Inflammatory macrophage treated with lipopolysaccharide for 1 hour (primary cell): ENCODE results near the gene UPF1.
"Not testable (repeated sequence)": the region's sequence is repeated elsewhere in the genome, so short reads cannot be mapped to it uniquely, and the experiment has no call there.

ENCODE experiments used
- DNase-seq, 2 donors: peaks; one replicate each; pipeline ENCODE4 v3.0.0-alpha.2; 2020 to 2022

UPF1 gene

DNA sequence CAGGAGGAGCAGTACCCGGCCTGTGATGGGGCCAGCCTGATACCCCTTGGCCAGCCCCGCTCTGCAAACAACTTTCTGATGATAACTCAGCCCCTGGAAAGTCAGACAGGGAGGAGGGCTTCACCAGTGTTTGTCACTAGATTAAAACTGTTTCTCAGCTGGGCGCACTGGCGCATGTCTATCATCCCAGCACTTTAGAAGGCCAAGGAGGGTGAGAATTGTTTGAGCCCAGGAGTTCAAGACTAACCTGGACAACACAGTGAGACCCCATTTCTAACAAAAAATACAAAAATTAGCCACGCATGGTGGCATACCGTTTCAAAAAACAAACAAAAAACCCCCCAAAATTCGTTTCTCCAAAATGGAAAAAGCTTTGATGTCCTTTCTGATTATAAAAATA is 69.7 kb downstream of the UPF1 start:
- DNase-seq: no peak

DNA sequence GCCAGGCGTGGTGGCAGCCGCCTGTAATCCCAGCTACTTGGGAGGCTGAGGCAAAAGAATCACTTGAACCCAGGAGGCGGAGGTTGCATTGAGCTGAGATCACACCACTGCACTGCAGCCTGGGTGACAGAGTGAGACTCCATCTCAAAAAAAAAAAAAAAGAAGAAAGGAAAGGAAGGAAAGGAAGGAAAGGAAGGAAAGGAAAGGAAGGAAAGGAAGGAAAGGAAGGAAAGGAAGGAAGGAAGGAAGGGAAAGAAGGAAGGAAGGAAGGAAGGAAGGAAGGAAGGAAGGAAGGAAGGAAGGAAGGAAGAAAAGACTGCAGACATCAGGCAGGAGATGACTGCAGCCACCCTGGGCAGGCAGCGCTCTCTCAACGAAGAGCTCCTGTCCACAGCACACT is 70.8 kb downstream of the UPF1 start:
- DNase-seq: not testable (repeated sequence)

DNA sequence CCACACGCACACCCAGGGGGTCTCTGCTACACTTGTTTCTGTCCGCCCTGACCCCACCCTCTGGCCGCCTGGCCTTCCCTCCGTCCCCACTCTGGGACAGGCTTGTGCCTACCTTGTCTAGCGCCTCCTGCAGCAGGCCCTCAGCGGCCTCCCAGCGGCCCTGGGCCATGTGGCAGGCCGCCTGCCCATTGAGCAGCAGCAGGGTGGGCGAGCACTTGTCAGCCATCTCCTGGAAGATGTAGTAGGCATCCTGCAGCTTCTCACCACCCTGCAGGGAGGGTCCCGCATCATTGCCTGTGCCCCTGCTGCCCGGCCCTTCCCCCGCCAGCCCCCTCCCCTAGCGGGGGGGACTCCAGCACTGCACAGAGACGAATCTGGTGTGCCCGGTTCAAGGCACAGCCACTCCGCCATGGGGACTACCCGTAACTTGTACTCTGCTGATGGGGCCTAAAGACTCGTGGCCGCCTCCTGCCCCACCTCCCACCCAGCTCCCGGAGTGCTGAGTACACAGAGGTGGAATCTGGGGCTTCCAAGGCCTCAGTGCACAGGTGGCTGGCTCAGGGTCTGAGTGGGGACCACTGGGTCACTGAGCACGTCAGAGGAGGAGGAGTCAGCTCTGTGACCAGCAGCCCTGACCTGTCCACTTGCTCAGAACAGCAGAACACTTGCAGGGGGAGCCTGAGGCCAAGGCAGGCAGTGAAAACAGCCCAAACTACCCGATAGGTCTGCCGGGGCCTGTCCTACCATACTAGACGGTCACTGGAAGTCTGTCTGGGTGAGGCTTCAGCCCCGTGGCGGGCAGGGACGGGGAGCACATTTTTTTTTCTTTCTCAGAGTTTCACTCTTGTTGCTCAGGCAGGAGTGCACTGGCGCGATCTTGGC is 71.6 kb downstream of the UPF1 start:
- no peak for DNase-seq

DNA sequence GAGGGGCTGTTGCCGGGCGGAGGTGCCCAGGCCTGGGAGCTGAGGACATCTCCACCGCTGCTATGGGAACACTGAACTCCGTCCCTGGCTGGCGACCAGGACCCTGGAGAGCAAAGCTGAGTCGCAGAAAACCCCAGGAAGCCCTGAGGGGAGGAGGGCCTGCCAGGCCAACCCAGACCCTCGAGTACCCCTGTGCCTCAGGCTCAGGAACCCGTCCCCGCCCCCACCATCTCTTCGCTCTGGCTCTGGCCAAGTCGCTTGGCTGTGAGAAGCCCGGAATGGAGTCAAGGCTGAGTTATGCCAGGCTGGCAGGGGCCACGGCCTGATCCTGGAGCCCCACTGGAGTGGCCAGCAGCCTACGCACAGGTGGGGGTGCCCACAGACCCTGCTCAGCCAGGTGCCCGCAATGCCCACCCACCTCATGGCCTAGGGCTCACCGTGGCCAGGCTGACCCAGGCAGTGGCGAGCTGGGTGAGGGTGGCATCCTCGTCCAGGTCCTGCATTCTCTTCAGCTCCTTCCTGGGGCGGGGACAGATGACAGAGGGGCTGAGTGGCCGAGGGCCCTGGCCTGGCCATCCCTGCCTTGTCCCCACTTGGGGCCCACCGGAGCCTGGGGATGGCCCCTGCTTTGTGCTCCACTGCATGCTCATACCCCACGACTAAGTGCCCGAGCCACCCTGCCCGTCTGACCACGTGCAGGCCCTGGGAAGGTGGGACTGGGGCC is 72.7 kb downstream of the UPF1 start:
- DNase-seq: no peak

DNA sequence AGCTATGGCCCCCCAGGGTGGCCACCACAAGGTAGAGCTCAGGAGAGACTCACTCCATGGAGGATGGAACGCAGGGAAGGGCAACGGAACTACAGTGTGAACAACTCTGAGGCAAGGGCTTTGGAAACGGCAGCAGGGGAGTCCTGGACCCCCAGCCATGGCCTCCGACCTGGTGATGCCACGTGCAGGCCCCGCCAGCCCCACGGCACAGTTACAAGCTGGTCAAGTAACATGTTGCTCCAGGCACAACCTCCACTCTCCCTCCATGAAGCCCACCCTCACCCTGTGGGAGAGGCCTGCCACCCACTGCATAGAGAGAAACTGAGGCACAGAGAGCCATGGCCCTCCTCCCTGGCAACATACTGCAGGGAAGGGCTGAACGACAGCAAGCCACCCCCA is 73.3 kb downstream of the UPF1 start:
- no peak for DNase-seq

DNA sequence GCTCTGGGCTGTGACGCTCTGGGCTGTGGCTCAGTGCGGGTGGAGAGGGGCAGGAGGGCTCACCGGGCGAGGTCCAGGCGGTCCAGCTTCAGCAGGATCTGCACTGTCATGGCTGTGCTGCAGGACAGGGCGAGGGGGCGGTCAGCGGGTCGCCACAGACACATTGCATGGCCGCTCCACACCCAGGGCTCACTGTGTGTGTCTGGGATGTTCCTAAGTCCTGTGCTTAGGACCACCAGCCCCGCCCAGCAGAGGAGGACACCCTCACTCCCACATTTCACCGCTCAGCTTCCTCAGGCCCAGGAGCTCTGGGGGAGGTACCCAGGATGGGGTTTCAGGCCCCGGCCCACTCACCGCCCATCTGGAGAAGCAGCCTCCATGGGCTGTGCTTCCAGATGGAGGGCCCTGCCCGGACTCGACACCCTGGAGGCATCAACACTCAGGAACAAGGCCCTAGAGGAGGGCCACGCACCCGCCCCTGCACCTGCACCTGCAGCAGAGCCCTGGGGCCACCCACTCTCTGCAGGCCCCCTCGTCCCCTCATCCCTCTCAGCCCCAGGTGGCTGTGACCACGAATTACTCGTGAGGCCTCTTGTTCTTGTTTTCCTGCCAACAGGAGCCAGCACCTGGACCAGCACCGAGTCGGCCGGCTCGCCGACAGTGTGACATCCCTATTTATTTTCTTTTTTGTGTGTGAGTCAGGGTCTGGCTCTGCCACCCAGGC is 73.9 kb downstream of the UPF1 start:
- DNase-seq: no peak

DNA sequence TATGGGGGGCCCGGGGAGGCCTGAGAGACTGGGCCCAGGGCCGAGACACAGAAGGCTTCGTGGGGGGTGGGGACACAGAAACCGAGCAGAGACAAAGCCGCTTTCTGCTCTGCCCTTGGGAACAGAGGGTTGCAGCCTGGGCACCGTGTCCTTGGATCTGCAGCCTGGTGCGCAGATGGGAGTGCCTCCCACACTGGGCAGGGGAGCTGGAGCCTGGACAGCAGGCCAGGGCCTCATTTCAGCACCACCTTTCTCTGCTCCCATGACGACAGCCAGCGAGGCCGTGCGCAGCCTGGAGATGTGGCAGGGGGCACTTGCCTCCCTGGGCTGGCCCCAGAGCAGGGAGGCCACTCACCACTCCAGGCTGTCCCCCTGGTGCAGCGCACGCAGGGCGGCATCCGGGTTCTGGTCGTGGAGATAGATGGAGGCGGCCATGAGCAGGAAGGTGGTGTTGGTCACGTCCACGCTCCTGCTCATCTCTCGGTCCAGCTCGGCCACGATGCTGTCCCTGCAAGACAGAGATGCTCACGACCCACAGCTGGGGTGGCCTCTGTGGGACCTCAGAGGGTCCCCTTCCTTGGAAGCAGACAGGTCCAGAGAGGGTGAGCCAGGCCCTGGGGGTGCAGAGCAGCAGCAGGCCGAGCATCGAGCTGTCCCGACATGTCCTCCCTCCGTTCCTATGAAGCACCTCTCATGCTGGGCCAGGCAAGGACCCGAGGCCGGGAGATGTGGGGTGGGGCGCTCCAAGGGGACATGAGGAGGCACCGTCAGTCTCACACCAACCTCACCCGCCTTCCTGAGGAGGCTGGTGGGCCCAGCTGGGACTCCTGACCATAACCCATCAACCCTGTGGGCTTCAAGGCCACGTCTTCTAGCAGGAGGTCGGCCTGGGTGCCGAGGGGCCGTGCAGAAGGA is 75.1 kb downstream of the UPF1 start:
- DNase-seq: no peak

DNA sequence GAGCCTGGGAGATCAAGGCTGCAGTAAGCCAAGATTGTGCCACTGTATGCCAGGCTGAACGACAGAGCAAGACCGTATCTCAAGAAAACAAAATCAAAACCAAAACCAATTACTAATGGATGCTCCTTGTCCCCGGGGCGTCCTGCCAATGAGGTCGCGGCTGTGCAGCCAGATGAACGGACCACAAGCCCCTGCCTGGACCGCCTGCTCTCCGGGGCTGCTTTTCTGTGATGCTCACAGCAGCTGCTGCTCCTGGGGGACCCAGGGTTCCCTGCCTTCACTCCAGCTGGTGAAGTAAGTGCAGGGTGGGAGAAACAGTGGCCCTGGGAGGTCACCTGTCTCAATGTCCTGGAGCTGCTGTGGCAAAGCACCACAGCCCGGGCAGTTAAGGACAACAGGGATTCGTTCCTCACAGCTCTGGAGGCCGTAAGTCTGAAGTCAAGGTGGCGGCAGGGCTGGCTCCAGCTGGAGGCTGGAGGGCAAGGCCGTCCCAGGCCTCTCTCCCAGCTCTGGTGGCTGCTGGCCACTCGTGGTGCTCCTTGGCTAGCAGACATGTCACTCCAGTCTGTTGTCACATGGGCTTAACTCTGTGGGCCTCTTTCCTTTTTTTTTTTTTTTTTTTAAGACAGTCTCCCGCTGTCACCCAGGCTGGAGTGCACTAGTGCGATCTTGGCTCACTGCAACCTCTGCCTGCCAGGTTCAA is 77.3 kb downstream of the UPF1 start:
- DNase-seq: no peak

DNA sequence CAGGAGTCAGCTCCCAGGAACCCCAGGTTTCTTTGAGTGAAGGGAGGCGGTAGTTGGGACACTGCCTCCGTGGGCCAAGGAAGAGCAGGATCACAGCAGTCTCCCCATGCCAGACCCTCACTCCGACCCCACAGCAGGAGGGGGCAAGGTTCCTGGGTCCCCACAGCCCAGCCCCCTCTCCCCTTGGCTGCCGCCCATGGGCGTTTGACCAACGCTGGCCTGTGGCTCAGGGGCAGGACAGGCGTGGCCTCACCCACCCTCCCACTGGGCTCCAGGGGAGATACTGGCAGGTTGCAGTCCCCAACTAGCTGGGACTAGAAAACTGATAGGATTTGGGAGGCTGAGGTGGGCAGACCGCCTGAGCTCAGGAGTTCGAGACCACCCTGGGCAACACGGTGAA is 78.3 kb downstream of the UPF1 start:
- no peak for DNase-seq

DNA sequence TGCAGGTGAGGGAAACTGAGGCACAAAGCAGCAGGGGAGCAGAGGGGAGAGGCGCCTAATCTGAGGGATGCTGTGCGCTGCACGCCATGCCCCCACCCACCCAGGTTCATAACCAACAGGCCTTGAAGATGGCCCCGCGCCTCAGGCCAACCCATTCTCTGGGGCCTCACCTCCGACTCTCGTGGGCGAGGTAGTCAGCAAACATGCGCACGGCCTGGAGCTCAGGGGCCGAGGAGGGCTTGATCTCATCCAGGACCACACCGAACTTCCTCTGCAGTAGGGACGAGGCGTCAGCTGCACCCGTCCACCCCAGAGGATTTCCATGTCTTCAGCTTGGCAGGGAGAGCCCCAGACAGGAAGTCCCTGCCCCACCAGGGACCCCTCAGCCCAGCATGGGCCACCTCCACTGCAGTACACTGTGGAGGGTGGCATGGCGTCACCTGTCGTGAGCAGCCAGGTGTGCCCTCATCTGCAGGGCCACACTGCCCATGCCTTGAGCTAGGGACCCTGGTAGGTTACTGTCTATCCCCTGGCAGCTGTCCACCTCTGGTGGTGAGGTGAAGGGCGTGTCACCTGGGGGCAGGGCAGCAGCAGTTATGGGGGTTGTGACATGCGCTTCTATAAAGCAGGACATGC is 79.2 kb downstream of the UPF1 start:
- no peak for DNase-seq

DNA sequence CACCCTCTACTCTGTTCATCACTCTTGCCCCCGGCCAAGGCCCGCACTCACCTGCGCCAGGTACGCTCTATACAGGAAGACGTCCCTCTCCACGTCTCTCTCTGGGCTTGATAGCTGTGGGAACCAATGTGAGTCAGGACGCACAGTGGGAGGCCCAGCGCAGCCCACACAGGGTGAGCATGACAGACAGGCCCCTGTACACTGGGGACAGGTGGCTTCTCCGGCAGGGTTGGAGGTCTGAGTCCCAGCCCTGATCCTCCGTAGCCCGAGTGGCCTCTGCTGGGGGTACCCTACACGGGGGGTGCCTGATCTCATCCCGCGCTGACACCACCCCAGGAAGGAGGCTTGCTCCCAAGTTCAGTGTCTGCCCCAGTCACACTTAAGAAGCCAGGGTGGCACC is 81.2 kb downstream of the UPF1 start:
- DNase-seq: no peak

DNA sequence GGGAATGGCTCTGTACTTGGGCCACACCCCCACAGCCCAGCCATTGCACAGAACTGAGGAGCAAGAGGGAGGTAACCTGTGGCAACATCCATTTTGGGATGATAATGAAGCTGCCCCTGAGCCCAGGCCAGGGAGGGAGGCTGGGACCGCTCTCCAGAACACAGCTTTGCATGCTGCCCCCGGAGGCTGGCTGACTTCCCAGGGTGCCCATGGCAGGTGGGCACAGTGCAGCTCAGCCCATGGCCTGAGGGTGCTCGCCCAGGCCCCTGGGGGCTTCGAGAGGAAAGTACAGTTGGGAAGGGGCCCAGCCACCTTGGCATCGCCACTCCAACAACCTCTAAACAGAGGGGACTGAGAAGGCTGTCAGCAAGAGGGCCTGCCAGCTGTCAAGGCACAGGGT is 81.7 kb downstream of the UPF1 start:
- no peak for DNase-seq

DNA sequence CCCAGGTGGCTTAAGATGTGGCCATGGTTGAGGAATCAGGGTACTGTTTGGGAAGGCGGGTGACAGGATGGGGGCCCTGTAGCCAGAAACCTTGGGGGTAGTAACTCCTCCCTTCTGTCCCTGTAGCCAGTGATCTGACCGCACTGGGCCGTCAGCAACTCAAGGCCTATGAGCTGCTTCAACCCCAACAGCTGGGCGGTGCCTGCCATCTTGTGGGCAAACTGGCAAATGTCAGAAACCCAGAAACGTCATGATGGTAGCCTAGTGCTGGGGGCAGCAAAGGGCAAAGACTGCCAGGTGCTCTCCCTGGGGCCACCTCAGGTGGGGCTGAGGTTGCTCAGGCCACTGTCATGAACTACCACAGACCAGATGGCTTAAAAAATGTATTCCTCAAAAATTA is 83.9 kb downstream of the UPF1 start:
- DNase-seq: peak; percentile 11 to 43

DNA sequence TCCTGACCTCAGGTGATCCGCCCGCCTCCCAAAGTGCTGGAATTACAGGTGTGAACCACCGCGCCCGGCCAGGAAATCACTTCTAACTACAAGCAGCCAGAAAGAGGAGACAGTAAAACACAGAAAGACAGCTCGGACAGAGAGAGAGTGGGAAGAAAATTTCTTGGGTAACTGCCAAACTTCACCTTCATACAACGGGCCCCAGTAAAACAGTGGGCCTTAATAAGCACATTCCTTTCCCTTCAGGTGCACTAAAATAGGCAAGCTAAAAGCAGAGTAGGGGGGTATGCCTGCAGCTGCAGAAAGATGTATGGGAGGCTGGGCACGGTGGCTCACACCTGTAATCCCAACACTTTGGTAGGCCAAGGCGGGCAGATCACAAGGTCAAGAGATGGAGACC is 85.8 kb downstream of the UPF1 start:
- DNase-seq: not testable (repeated sequence)
